ENCODE measurements around the gene JARID2. TPM values are rescaled to one million over a fixed set of nuclear protein-coding genes. Genes with fewer than 3 reads are reported as not detected.

JARID2 gene
- polyA plus RNA-seq, 1 experiment = 9.7 TPM

GRCh38 chr6:15254070-15254975 lies 8.5 kb downstream of the JARID2 start:
- no peak for DNase-seq (ENCODE audit: low read depth, low spot score)
- Histone ChIP-seq H3K9me3 (ENCODE audit: control insufficient read depth, insufficient read depth, low read length) (no peaks in the 10 kb centered on the region), H3K27me3 (ENCODE audit: control insufficient read depth, insufficient read depth, low read length) (no peaks in the 10 kb centered on the region), H3K27ac (ENCODE audit: low read depth, low read length) (no peak overlapping the region), H3K4me3 (ENCODE audit: low read depth, low read length) (no peak overlapping the region)
- ChIA-PET CTCF (interaction anchor here (1.3 kb wide), 1 partner anchor 369 kb away, joined by 11 read pairs; no protein-coding TSS in a partner anchor), POLR2A (interaction anchor here (0.6 kb wide), 1 partner anchor 78 kb away, joined by 8 read pairs; no protein-coding TSS in a partner anchor)
- no peak for TF ChIP-seq CTCF (IDR thresholded peaks at IDR 0.05; ENCODE audit: low read depth, low read length)

GRCh38 chr6:15255481-15255880 lies 9.6 kb downstream of the JARID2 start:
- no peak for TF ChIP-seq CTCF (IDR thresholded peaks at IDR 0.05; ENCODE audit: low read depth, low read length)
- no peak for DNase-seq (ENCODE audit: low read depth, low spot score)
- ChIA-PET POLR2A (no interaction called here), CTCF (interaction anchor here (0.7 to 1.3 kb wide), 2 partner anchors 29 to 368 kb away, joined by 3 to 11 read pairs; no protein-coding TSS in a partner anchor)
- H3K9me3 ChIP-seq (ENCODE audit: control insufficient read depth, insufficient read depth, low read length) = no peaks in the 10 kb centered on the region
- H3K27me3 ChIP-seq (ENCODE audit: control insufficient read depth, insufficient read depth, low read length) = no peaks in the 10 kb centered on the region
- no peak overlapping the region for H3K4me3 ChIP-seq (ENCODE audit: low read depth, low read length)
- H3K27ac ChIP-seq (ENCODE audit: low read depth, low read length) = no peak overlapping the region

- Histone ChIP-seq H3K27me3 (ENCODE audit: control insufficient read depth, insufficient read depth, low read length) (no peaks in the 10 kb centered on the region), H3K27ac (ENCODE audit: low read depth, low read length) (no peak overlapping the region), H3K9me3 (ENCODE audit: control insufficient read depth, insufficient read depth, low read length) (no peaks in the 10 kb centered on the region), H3K4me3 (ENCODE audit: low read depth, low read length) (no peak overlapping the region)
- CTCF ChIA-PET = interaction anchor here (0.7 kb wide), 1 partner anchor 29 kb away, joined by 3 read pairs; no protein-coding TSS in a partner anchor
- POLR2A ChIA-PET = no interaction called here
- no peak for TF ChIP-seq CTCF (IDR thresholded peaks at IDR 0.05; ENCODE audit: low read depth, low read length)
- DNase-seq (ENCODE audit: low read depth, low spot score) = no peak
Observed at GRCh38 chr6:15255909-15256395, 10.1 kb downstream of the JARID2 start.

- no peak for TF ChIP-seq CTCF (IDR thresholded peaks at IDR 0.05; ENCODE audit: low read depth, low read length)
- Histone ChIP-seq H3K27ac (ENCODE audit: low read depth, low read length) (no peak overlapping the region), H3K4me3 (ENCODE audit: low read depth, low read length) (no peak overlapping the region), H3K9me3 (ENCODE audit: control insufficient read depth, insufficient read depth, low read length) (no peaks in the 10 kb centered on the region), H3K27me3 (ENCODE audit: control insufficient read depth, insufficient read depth, low read length) (no peaks in the 10 kb centered on the region)
- ChIA-PET CTCF (no interaction called here), POLR2A (no interaction called here)
- no peak for DNase-seq (ENCODE audit: low read depth, low spot score)
Observed at GRCh38 chr6:15256538-15257271, 10.8 kb downstream of the JARID2 start.
